Left renal cortex interstitium (tissue), 4 donors: ENCODE results near the gene SIRT5. TPM values are rescaled to one million over a fixed set of nuclear protein-coding genes. Genes with fewer than 3 reads are reported as not detected.

Source experiments
- DNase-seq, 4 donors: peaks; one replicate each; pipeline ENCODE4 v3.0.0-alpha.2; 2013; ENCODE audit warnings: low read depth in 4 of 4, low spot score in 2 of 4, missing footprints in 1 of 4
- polyA plus RNA-seq, 4 donors: library from polyadenylated mRNA; unstranded; fragments of 120-200 nt; gene quantifications; one replicate each; pipeline ENCODE4 v1.2.1, GENCODE V29; 2013; ENCODE audit not compliant: insufficient read length in 4 of 4

The SIRT5 gene
- 10 to 100 TPM; 17.2 to 24.7 (median 21.7) TPM for polyA plus RNA-seq

GRCh38 chr6:13574571-13575376 lies at the start of gene SIRT5:
Gene SIRT5, plus strand, starts transcription at chr6:13574601. Its CDS starts 9,510 bp downstream, at chr6:13584111.
- peak; percentile 56 to 70 (median 64) for DNase-seq

GRCh38 chr6:13524801-13525508 lies 49.4 kb upstream of the SIRT5 start:
- DNase-seq, result no peak

GRCh38 chr6:13526357-13526726 lies 48.1 kb upstream of the SIRT5 start:
- DNase-seq, result no peak

GRCh38 chr6:13526727-13527670 lies 47.4 kb upstream of the SIRT5 start:
- DNase-seq, result no peak

GRCh38 chr6:13527671-13528056 lies 46.7 kb upstream of the SIRT5 start:
- DNase-seq, result no peak

- no peak for DNase-seq
Observed at GRCh38 chr6:13528232-13528631, 46.2 kb upstream of the SIRT5 start.

GRCh38 chr6:13528777-13529343 lies 45.5 kb upstream of the SIRT5 start:
- no peak for DNase-seq

GRCh38 chr6:13531956-13532355 lies 42.4 kb upstream of the SIRT5 start:
- no peak for DNase-seq

GRCh38 chr6:13534536-13534935 lies 39.9 kb upstream of the SIRT5 start:
- no peak for DNase-seq

- no peak for DNase-seq
Observed at GRCh38 chr6:13535306-13535705, 39.1 kb upstream of the SIRT5 start.

GRCh38 chr6:13536796-13537526 lies 37.4 kb upstream of the SIRT5 start:
- no peak for DNase-seq

GRCh38 chr6:13537527-13537897 lies 36.9 kb upstream of the SIRT5 start:
- no peak for DNase-seq

GRCh38 chr6:13538084-13538483 lies 36.3 kb upstream of the SIRT5 start:
- DNase-seq, result no peak

- DNase-seq, result no peak
Observed at GRCh38 chr6:13538600-13538999, 35.8 kb upstream of the SIRT5 start.

GRCh38 chr6:13539572-13539971 lies 34.8 kb upstream of the SIRT5 start:
- no peak for DNase-seq

GRCh38 chr6:13541496-13541895 lies 32.9 kb upstream of the SIRT5 start:
- no peak for DNase-seq

GRCh38 chr6:13544454-13545186 lies 29.8 kb upstream of the SIRT5 start:
- no peak for DNase-seq

- no peak for DNase-seq
Observed at GRCh38 chr6:13545885-13546284, 28.5 kb upstream of the SIRT5 start.

- no peak for DNase-seq
Observed at GRCh38 chr6:13548500-13549210, 25.7 kb upstream of the SIRT5 start.
